M059J (cell line): ENCODE measurements around the gene DAPP1. TPM values are rescaled to one million over a fixed set of nuclear protein-coding genes. Genes with fewer than 3 reads are reported as not detected.
A peak's percentile ranks its signal among the peaks of the same experiment; 100 is the strongest.

Experiments
- DNase-seq: peaks from one replicate; pipeline ENCODE4 v3.0.0-alpha.2; 2012; ENCODE audit warnings: low read depth
- total RNA-seq: library from RNA; depleted of rRNA; stranded (reverse); fragments of >200 nt; shearing (Covaris generic); gene quantifications from 2 replicates; pipeline ENCODE4 v1.2.3, GENCODE V29; 2014

DAPP1 gene
- total RNA-seq, 1 experiment from 2014 or later: 0.49 TPM

DNA sequence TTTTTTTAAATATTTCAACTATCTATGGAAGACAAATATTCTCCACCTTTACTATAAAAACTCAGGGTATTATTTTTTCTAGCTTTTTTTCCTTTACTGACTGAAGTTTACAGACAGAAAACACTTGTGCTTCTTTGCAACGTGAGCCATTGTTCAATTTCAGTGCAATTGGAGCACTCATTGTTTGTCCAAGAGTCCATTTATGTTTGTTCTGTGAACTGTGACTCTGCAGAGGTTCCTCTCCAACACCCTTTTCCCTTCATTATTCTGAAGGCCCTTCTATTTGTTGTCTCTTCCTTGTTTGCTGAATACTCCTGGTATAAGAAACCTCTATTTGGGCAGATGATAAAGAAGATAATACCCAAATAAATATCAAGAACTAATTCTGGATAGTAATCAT is 37.4 kb downstream of the DAPP1 start:
- no peak for DNase-seq

GRCh38 chr4:99855678-99856077 is 39.1 kb downstream of the DAPP1 start:
- no peak for DNase-seq

DNA sequence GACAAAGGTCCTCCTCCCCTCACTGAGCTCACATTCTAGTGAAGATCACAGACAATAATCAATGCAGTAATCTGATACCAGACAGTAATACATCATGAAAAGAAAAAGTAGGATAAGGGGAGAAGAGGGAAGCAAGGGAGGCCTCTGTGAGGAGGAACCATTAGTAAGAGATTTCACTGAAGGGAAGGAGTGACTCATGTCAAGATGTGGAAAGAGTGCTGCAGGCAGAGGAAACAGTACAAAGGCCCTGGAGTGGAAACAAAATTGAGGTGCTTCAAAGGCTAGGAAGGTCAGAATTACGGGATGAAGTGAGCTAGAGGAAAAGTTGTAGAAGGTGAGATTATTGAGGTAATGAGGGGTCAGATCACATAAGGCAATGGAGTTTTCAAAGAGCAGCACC is 39.5 kb downstream of the DAPP1 start:
- DNase-seq: peak; percentile 57

DNA sequence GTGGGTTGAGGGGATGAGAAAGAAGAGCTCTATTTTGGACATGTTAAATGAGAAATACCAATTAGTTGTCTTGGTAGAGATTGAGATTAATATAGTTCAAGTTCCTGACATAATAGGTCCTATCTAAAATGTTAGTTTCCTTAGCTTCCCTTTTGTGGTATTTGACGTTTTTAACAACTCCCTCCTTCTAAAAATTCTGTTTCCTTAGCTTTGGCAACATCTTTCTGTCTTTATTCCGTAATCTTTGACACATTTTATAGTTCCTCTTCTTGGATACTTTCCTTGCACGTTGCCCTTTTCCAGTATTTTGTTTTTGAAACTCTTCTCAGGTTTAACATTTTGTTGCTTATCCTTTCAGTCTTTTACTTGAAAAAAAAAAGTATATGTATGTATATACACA is 40.7 kb downstream of the DAPP1 start:
- no peak for DNase-seq

- DNase-seq: no peak
These were observed 43.0 kb downstream of the DAPP1 start for GRCh38 chr4:99859618-99860017.

DNA sequence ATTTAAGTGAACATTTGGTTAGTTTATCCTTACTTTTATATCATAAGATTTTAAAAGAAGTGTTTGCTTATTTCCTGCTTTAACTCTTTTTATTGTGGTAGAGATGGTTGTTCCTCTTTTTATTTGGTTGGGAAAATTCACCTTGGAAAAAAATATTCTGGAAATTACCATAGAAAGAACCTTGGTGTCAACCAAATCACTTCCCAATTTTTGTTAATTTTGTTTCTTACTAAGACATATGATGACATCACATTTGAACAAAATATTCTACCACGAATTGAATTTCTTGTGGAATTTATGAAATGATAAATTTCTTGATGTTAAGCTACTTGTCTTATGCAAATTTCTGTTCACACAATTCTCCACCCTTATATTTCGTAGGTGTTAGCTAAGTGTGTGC is 43.9 kb downstream of the DAPP1 start:
- DNase-seq: no peak

DNA sequence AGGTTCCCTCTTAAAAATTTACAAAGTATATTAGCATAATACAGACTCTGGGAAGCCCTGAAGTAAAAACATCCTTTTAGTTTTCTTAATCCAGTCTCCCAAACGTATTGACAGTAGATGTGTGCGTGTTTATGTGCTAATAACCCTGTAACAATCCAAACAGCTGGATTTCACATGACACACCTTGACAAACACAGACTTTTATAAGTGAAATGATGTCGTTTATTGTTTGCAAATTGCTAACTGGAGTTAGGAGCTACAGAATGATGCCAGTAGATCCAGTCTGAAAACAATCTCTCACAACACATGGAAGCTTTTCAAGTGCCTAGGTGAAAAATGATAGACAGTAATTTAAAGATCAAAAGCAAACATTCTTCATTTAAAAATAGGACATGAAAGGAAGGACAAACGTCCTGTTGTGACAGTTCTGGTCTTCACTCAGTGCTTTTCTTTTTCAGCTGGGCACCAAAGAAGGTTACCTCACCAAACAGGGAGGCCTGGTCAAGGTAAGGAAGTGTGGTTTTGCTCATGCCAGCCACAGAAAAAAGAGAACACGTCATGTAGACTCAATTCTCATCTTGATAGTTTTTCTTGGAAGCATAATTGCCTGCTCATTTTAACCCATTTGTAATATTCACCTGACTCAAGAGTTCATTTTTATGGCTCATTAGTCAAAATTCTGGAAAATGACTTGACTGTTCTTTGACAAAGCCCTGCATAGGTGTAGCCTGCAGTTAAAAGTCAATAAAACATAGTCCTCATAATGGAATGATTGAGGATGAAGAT is 44.7 kb downstream of the DAPP1 start:
- peak; percentile 30 for DNase-seq

- DNase-seq: peak; percentile 27
These were observed 47.2 kb downstream of the DAPP1 start for GRCh38 chr4:99863804-99864203.

GRCh38 chr4:99868126-99868596 is 51.5 kb downstream of the DAPP1 start:
- DNase-seq: peak; percentile 29

DNA sequence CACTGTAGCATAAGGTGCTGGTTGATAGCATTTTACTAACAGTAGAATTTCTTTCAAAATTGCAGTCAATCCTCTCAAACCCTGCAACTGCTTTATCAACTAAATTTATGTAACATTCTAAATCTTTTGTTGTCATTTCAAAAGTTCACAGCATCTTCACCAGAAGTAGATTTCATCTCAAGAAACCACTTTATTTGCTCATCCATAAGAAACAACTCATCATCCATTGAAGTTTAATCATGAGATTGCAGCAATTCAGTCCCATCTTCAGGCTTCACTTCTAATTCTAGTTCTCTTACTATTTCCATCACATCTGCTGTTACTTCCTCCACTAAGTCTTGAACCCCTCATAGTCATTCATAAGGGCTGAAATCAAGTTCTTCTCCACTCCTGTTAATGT is 55.9 kb downstream of the DAPP1 start:
- DNase-seq: no peak

DNA sequence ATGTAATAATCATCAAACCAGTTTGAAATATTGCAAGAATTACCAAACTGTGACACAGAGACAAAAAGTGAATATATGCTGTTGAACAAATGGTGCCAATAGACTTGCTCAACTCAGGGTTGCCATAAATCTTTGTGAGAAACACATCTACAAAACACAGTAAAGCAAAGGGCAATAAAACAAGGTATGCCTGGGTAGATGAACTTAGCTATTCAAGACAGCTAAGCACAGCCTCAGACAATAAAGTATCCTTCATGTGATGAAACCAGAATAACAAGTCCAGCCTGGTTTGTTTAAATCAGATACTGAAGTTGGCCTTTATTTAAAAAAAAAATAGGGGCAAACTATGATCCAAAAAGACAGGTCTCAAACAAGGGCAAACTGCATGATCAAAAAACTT is 58.4 kb downstream of the DAPP1 start:
- DNase-seq: no peak

DNA sequence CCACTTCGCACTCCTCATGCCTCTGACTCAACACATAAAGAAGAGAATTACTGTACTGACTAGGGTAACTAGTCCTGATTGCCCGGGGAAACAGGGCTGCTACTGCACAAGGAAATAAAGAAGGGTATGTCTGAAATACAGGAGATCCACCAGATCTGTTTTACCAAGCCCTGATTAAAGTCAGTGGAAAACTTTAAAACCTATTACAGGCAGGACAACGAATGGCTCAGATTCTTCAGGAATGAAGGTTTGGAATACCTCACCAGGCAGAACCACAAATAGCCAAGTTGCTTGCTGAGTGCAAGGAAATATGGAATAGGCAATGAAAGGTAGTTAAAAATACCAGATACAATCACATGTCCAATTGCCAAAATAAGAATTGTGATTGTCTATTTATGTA is 60.3 kb downstream of the DAPP1 start:
- DNase-seq: no peak

DNA sequence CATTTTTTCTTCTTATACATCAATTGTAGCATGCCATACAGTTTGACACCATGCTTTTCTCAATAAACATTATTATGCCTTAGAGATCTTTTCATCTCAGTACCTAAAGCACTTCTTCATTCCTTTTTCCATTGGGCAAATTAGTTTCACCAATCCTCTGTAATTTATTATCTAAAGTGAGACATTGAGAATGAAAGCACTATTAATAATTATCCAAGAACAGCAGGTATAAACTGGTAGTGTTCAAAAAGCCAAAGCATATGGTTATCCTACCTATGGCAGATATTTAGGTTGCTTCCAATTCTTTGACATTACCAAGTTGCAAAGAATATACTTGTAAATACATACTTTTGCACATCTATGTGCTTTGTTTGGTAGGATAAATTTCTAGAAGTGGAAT is 62.0 kb downstream of the DAPP1 start:
- DNase-seq: no peak

DNA sequence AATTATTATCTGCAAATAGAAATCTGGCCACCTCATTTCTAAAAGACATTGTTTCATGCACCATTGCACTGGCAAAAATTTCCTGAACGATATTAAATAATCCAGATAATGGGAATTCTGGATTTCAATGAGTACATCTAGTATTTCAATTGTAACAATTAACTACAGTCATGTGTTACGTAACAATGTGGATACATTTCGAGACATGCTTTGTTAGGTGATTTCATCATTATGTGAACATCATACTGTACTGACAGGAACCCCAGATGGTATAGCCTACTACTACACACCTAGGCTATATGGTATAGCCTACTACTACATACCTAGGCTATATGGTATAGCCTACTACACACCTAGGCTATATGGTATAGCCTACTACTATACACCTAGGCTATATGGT is 62.8 kb downstream of the DAPP1 start:
- DNase-seq: no peak

- peak; percentile 43 for DNase-seq
These were observed 68.5 kb downstream of the DAPP1 start for GRCh38 chr4:99885063-99885664.

- DNase-seq: no peak
These were observed 69.1 kb downstream of the DAPP1 start for GRCh38 chr4:99885687-99886086.

GRCh38 chr4:99886146-99886545 is 69.5 kb downstream of the DAPP1 start:
- peak; percentile 4 for DNase-seq

DNA sequence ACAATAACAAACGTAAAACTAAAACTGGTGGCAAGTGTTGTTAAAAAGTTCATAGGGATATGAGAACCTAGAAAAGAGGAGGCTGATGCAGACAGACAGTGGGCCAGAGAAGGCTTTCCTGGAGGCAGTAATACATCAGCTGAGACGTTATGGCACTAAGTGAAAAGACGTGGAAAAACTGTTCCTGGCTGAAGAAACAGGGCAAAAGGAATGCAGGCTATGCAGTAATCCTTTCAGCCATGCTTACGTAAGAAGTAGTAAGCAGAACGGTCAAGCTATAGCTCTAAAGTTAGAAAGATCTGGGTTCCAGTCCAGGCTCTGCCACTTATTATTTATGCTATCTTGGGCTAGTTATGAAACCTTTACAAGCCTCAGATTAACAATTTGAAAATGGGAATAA is 71.2 kb downstream of the DAPP1 start:
- no peak for DNase-seq

GRCh38 chr4:99891351-99891750 is 74.7 kb downstream of the DAPP1 start:
- no peak for DNase-seq

- no peak for DNase-seq
These were observed 76.4 kb downstream of the DAPP1 start for GRCh38 chr4:99893029-99893428.

GRCh38 chr4:99893839-99894160 is 77.2 kb downstream of the DAPP1 start:
- DNase-seq: no peak

DNA sequence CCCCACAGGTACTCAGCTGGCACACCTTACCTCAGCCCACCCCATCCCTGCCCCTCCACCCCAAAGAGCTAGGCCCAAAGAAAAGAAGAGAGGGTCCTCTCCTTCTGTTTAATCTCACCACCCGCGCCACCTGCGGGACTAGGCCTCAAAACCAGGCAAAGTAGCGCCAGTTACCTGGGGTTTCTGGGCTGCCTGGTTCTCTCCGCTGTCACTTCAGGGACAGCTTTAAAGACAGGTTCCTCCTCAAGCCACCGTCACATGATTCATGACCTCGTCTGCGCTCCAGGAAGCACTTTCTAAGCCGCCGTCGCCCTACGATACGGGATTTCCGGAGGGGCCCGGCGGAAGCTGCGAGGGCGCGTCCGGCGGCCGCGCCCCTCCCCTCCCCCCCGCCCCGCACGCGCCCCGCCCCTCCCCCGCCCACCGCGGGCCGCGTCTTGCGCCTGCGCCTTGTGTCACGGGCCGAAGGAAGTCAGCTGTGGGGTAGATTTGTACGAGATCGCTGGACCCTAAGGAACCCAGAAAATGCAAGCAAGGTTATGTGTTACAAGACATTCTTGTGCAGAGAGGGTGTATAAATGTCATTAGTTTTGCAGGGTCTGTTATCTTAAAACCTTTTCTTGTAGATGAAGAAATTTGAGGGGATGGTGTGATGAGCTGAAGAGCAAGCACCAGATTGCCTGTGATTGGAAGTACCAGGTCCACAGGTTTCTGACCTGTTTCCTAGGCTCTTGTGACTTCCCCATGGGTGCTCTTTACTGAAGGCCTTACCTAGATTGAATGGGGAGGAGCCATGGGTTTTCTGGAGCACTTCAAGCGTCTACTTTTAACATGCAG is 77.8 kb downstream of the DAPP1 start, which contains the start of gene LAMTOR3:
TSS of gene LAMTOR3 (minus strand) at position 267 of the 837 bp plus-strand sequence. CDS start 464 bp downstream, outside the sequence.
- peak; percentile 85 for DNase-seq

GRCh38 chr4:99894998-99895397 is 78.4 kb downstream of the DAPP1 start:
- DNase-seq: no peak
